T follicular helper cell (primary cell): ENCODE results near the gene DELE1.

Source experiments
- DNase-seq: peaks from one replicate; pipeline ENCODE4 v3.0.0-alpha.2; 2020; ENCODE audit warnings: low read depth

Gene DELE1

DNA sequence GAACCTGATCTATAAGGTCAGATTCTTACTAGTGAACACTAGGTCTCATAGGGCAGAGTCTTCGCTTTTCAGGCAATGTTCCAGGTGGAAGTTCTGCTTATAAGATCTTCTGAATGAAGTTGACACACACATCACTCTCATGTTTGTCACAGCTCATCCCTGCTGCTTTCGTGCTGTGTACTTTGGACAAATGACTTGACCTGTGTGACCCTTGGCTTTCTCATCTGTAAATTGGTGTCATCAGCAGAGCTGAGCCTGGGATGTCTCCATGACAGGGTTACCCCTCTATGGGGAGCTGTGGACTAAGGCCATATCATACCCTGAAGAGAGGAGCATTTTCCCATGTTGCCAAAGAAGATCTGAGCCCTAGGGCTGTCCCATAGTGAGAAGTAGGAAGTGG is 2.8 kb downstream of the DELE1 start:
- no peak for DNase-seq

GRCh38 chr5:141928051-141928450 is 4.4 kb downstream of the DELE1 start:
- DNase-seq, result no peak

- no peak for DNase-seq
Measured at GRCh38 chr5:141929398-141930058, 5.9 kb downstream of the DELE1 start.

DNA sequence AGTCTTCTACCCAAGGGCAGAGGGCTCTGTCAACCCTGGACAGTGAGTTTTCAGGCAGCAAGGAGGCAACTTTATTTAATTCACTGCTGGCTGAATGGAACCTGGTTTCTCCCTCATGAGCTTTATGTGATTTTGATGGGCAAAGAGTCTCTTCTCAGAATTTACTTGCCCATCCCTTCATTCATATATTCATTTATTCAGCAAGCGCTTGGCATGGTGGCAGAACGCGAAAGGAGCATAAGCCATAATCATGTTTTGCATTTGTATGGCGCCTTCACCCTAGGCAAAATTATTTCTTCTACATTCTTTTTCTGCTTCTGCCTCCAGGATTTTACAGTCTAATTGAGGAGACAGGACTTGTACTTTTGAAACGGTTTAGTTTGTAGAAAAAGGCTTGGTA is 8.0 kb downstream of the DELE1 start:
- DNase-seq, result no peak

DNA sequence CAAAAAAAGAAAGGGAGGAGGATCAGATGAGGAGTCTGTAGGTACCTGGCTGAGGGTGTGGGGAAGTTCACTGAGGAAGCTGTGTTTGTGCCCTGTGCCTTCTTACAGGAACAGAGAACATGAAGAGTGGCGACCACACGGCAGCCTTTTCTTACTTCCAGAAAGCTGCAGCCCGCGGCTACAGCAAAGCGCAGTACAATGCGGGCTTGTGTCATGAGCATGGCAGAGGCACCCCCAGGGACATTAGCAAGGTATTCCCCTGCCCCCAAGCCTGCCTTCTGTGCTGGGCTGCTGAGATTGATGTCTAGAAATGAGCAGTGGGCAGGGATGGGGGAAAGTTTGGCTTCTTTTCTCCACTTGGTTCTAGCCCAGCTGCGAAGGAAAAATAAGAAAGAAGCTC is 9.5 kb downstream of the DELE1 start:
- DNase-seq, result no peak

GRCh38 chr5:141934099-141934844 is 10.6 kb downstream of the DELE1 start:
- DNase-seq, result no peak

GRCh38 chr5:141935538-141935937 is 11.9 kb downstream of the DELE1 start:
- no peak for DNase-seq

- no peak for DNase-seq
Measured at GRCh38 chr5:141940695-141941271, 17.1 kb downstream of the DELE1 start.

DNA sequence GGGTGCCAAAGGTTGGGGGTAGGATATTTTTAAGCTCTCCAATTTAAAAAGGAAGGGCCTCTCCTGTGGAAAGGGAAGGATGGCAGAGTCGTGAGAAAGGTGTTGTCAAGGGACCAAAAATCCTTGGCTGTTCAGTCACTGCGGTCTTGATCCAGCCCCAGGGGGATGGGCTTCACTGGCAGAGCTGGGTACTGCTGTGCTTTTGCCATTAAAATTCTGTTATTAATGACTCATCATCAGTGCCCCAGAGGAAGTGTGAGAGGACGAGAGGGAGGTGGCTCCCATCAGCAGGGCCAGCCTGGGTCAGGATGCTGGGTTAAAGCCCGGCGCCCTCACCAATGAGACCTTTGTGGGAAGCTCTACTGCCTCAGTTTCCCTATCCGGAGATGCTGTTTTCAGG is 17.6 kb downstream of the DELE1 start:
- DNase-seq, result no peak

GRCh38 chr5:141941779-141942178 is 18.1 kb downstream of the DELE1 start:
- no peak for DNase-seq

- no peak for DNase-seq
Measured at GRCh38 chr5:141942185-141942857, 18.6 kb downstream of the DELE1 start.

- DNase-seq, result no peak
Measured at GRCh38 chr5:141944076-141944475, 20.4 kb downstream of the DELE1 start.

DNA sequence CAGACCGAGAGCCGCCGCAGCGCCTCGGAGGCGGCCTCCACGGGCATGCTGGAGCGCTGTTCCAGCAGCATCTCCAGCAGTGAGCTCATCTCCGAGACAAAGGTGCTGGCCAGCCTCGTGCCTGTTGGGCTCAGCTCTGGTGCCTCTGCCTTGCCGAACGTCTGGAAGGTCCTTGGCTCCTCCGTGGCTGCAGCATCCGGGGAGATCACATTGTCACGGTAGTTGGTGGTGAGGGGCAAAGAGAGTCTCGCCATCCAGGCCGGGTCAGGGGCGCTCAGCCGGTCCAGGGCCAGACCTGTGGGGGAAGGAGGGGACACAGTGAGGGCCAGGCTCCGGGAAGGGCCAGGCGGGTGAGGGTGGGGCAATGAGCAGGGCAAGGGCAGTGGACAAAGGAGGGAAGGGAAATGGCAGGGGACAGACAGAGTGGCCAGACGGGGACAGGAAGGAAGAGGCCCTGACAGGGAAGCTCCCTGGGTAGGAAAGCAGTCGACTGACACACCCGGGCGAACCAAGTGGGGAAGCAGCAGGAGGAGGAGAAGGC is 21.9 kb downstream of the DELE1 start:
- no peak for DNase-seq

- DNase-seq, result no peak
Measured at GRCh38 chr5:141947316-141947715, 23.6 kb downstream of the DELE1 start.

GRCh38 chr5:141948812-141949211 is 25.1 kb downstream of the DELE1 start:
- DNase-seq, result no peak

DNA sequence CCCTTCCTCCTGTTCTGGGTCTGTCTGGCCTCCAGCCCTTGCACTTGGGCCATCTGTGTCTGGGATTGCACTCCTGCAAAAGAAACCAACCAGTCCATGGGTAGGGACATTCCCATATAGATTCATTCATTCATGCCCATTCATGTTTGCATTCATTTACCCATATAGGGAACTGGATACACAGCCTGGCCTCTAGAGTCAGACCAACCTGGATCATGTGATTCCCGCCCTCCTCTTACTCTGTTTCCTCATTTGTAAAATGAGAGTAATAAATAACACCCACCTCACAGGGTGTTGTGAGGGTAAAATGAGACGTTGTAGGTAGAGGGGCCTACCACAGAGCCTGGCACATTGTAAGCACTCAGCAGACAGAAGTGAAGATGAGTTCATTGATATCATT is 25.8 kb downstream of the DELE1 start:
- DNase-seq, result no peak

- DNase-seq, result no peak
Measured at GRCh38 chr5:141950207-141951005, 26.7 kb downstream of the DELE1 start.

- no peak for DNase-seq
Measured at GRCh38 chr5:141951332-141951781, 27.7 kb downstream of the DELE1 start.

DNA sequence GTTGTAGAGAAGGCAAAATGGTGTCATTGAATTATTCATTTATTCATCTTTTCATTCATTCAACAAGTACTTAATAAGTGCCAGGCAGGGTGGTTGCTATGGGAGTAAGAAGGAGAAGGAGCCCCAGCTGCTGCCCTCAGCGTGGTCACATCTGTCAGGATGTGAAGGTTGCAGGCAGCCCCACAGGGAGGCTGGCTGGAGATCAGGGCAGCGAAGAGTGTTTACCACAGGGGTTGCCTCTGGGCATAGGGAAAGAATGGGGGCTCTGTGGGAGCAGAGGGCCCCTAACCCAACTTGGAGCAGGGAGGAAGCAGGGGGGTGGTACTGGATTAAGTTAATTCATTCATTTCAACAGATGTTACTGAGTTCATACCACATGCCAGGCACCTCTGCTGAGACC is 28.3 kb downstream of the DELE1 start:
- DNase-seq, result no peak

DNA sequence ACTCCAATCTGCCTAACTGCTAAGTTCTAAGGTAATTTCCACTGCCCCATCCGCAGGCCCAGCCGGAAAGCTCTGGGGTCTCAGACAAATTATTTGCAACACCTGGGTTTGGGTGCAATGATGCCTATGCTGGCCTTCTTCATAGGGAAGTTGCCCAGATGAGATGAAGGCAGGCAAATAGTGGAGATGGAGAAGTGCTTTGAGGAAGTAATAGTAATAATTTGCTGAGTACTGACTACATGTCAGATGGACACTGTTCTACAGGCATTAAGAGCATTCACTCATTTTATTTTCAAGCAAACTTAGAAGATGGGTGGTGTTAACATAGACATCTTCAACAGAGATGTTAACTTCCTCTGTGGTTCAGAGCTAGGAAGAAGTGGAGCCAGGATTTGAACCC is 30.5 kb downstream of the DELE1 start:
- no peak for DNase-seq

- DNase-seq, result no peak
Measured at GRCh38 chr5:141957367-141957996, 33.8 kb downstream of the DELE1 start.
